IPS-18c (cell line): ENCODE measurements around the gene MBD6.
"Not testable (repeated sequence)": the region's sequence is repeated elsewhere in the genome, so short reads cannot be mapped to it uniquely, and the experiment has no call there.

Source experiments
- H3K4me3 ChIP-seq: 2 replicates; pipeline ENCODE4 v1.7.0; 2013; ENCODE audit warnings: low read depth, mild to moderate bottlenecking, low read length, moderate library complexity; ENCODE audit not compliant: insufficient read depth
- H3K9me3 ChIP-seq: one replicate; pipeline ENCODE4 v1.6.1; 2013; ENCODE audit warnings: mild to moderate bottlenecking, low read length, moderate library complexity; ENCODE audit not compliant: control insufficient read depth, insufficient read depth

Gene MBD6

GRCh38 chr12:57485695-57486094 lies 36.9 kb upstream of the MBD6 start:
- Histone ChIP-seq H3K9me3 (no peaks in the 10 kb centered on the region), H3K4me3 (no peak overlapping the region)

DNA sequence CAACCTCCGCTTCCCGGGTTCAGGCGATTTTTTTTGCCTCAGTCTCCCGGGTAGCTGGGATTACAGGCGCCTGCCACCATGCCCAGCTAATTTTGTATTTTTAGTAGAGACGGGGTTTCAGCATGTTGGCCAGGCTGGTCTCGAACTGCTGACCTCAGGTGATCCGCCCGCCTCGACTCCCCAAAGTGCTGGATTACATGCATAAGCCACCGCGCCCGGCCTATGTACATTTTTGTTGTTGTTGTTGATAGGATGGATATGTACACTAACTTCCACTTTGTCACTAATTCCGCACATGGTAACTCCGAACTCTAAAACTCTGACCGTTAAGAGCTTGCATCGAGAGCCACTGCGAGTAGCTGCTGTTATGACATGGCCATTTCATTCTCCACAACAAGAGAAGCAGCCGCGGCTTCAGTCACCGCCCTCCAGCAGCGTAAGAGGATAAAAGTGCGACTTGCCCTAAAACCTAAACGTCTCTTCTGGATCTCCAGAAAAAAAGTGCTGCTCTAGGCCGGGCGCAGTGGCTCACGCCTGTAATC lies 35.5 kb upstream of the MBD6 start:
- Histone ChIP-seq H3K9me3 (no peaks in the 10 kb centered on the region), H3K4me3 (no peak overlapping the region)

DNA sequence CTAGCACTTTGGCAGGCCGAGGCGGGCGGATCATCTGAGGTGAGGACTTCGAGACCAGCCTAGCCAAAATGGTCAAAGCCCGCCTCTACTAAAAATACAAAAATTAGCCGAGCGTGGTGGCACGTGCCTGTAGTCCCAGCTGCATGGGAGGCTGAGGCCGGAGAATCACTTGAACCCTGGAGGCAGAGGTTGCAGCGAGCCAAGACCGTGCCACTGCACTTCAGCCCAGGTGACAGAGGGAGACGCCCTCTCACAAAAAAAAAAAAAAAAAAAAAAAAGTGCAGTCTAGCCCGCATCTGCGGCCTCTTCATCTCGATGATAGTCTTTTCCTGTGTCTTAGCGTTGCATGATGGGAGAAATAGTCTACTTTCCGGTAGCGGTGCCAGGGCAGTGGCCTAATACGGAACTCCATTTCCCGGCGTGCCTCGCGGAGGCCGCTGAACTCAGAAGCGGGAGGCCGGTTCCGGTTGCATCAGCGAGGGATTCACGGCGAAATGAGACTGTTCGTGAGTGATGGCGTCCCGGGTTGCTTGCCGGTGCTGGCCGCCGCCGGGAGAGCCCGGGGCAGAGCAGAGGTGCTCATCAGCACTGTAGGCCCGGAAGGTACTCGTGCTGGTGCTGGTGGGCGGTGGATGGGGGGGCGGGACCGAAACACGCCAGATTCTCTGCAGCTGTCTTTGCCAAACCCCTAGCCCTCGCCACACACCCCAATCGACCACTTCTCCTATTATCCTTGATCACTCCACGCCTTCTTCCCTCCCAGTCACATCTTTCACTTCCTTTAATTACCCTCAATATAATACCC lies 34.8 kb upstream of the MBD6 start, which contains the start of gene MARS1:
Gene MARS1, plus strand, starts transcription at position 472 of the 805 bp plus-strand sequence. Its CDS starts 23 bp downstream, at position 495.
- peaks cover 2% of the 10 kb centered on the region for H3K9me3 ChIP-seq
- peak within 1 kb of the TSS; percentile 87 for H3K4me3 ChIP-seq

GRCh38 chr12:57488402-57489156 lies 34.0 kb upstream of the MBD6 start:
- Histone ChIP-seq H3K4me3 (peak overlapping the region; percentile 87), H3K9me3 (peaks cover 2% of the 10 kb centered on the region)

- peaks cover 2% of the 10 kb centered on the region for H3K9me3 ChIP-seq
- H3K4me3 ChIP-seq = peak overlapping the region; percentile 87
Measured at GRCh38 chr12:57489157-57489641, 33.4 kb upstream of the MBD6 start.

- H3K9me3 ChIP-seq = peaks cover 2% of the 10 kb centered on the region
- no peak overlapping the region for H3K4me3 ChIP-seq
Measured at GRCh38 chr12:57490126-57490525, 32.5 kb upstream of the MBD6 start.

DNA sequence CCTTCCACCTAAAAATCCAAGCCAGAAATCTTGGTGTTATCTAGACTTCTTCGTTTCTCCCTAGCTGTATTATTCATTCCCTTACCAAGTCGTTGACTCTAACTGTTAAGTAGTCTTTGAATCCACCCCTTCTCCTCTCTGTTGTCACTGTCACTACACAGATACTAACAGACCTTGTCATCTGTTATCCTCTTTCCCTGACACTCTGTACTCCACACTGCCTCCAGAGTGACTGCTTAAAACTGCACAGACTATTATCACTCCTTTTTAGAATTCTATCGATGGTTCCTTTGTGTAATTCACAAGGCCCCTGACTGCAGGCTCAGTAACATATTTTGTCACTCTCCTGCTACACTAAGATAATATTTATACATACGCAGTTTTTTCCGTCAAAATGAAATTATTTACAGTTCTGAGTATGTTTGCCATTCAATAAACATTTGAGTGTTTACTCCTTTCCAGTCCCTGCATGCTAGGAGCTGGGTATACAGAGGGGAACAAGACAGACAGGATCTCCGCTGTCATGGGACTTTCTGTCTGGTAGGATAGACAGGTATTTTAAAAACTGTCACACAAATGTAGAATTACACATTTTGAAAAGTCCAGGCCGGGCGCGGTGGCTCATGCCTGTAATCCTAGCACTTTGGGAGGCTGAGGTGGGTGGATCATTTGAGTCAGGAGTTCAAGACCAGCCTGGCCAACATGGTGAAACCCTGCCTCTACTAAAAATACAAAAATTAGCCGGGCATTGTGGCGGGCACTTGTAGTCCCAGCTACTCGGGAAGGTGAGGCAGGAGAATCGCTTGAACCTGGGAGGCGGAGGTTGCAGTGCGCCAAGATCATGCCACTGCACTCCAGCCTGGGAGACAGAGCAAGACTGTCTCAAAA lies 31.0 kb upstream of the MBD6 start:
- H3K9me3 ChIP-seq = peaks cover 2% of the 10 kb centered on the region
- no peak overlapping the region for H3K4me3 ChIP-seq

DNA sequence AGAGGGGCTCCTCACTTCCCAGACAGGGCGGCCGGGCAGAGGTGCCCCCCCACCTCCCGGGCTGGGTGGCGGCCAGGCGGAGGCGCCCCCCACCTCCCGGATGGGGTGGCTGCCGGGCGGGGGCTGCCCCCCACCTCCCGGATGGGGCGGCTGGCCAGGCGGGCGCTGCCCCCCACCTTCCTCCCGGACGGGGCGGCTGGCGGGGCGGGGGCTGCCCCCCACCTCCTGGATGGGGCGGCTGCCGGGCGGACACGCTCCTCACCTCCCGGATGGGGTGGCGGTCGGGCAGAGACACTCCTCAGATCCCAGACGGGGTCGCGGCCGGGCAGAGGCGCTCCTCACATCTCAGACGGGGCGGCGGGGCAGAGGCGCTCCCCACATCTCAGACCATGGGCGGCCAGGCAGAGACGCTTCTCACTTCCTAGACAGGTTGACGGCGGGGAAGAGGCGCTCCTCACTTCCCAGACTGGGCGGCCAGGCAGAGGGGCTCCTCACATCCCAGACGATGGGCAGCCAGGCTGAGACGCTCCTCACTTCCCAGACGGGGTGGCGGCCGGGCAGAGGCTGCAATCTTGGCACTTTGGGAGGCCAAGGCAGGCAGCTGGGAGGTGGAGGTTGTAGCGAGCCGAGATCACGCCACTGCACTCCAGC lies 27.4 kb upstream of the MBD6 start:
- not testable (repeated sequence) for H3K9me3 ChIP-seq, H3K4me3 ChIP-seq

DNA sequence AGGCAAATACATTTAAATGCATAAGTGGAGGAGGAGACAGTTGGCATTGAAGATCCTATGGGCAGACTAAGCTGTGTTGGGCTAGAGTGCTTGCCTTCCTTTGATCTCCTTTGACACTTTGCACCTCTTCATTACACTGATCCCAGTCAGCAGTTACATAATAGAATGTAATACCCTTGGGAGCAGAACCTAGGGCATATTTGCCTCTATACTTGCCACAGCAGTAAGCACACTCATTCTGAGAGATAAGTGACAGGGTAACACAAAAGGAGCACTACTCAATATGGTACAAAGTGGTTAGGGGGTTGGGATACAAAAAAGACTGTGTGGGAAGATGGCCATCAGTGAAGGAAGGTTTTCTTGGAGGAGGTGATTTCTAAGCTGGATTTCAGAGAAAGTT lies 25.8 kb upstream of the MBD6 start:
- H3K9me3 ChIP-seq = peaks cover 6% of the 10 kb centered on the region
- no peak overlapping the region for H3K4me3 ChIP-seq

- peaks cover 6% of the 10 kb centered on the region for H3K9me3 ChIP-seq
Measured at GRCh38 chr12:57497223-57498131, 25.1 kb upstream of the MBD6 start.

GRCh38 chr12:57498132-57498502 lies 24.5 kb upstream of the MBD6 start:
- Histone ChIP-seq H3K4me3 (no peak overlapping the region), H3K9me3 (peaks cover 4% of the 10 kb centered on the region)

More at GRCh38 chr12:57497223-57498131, 25.1 kb upstream of the MBD6 start:
- H3K4me3 ChIP-seq = no peak overlapping the region

- H3K4me3 ChIP-seq = no peak overlapping the region
- H3K9me3 ChIP-seq = peaks cover 4% of the 10 kb centered on the region
Measured at GRCh38 chr12:57498571-57498970, 24.1 kb upstream of the MBD6 start.

GRCh38 chr12:57500213-57500612 lies 22.4 kb upstream of the MBD6 start:
- Histone ChIP-seq H3K9me3 (peaks cover 4% of the 10 kb centered on the region), H3K4me3 (no peak overlapping the region)

GRCh38 chr12:57502311-57502969 lies 20.2 kb upstream of the MBD6 start:
- not testable (repeated sequence) for H3K9me3 ChIP-seq, H3K4me3 ChIP-seq

DNA sequence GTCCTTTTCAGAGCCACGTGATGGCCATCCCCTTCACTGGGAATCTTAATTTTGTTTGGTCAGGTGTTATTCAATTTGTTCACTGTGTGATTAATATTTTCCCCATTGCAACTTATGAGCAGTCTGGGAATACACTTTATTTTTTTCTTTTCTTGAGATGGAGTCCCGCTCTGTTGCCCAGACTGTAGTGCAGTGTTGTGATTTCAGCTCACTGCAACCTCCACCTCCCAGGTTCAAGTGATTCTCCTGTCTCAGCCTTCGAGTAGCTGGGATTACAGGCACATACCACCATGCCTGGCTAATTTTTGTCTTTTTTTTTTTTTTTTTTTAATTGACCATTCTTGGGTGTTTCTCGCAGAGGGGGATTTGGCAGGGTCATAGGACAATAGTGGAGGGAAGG lies 16.1 kb upstream of the MBD6 start:
- not testable (repeated sequence) for H3K9me3 ChIP-seq, H3K4me3 ChIP-seq
